Transverse colon (tissue), 4 donors: Measurements from ENCODE around the gene PLSCR2.

ENCODE experiments used
- EP300 ChIP-seq: sonication (generic); formaldehyde crosslinking; IDR thresholded peaks from one replicate; pipeline ENCODE4 v1.6.1; 2017; ENCODE audit warnings: antibody characterized with exemption, low read depth
- POLR2A ChIP-seq: fragments of 450-650 bp; IDR thresholded peaks from one replicate; pipeline ENCODE4 v1.6.1; 2016; ENCODE audit warnings: antibody characterized with exemption, mild to moderate bottlenecking, moderate library complexity
- POLR2AphosphoS5 ChIP-seq, 3 donors: sonication (generic); formaldehyde crosslinking; IDR thresholded peaks; one replicate each; pipeline ENCODE4 v1.6.1; 2016; ENCODE audit warnings: antibody characterized with exemption in 3 of 3
- TF ChIP-seq, protein P1 (sequence below), 5 experiments: fragments of 200-600 bp in 3 of 5; fragments of 450-650 bp in 2 of 5; sonication (generic) in 3 of 5; IDR thresholded peaks; 1 replicate in 2 of 5; 2 replicates in 3 of 5; pipeline ENCODE4 v1.5.1; 2016 to 2017; ENCODE audit warnings: antibody characterized with exemption in 5 of 5, inconsistent platforms in 3 of 5, mild to moderate bottlenecking in 2 of 5, moderate library complexity in 1 of 5

DNA sequence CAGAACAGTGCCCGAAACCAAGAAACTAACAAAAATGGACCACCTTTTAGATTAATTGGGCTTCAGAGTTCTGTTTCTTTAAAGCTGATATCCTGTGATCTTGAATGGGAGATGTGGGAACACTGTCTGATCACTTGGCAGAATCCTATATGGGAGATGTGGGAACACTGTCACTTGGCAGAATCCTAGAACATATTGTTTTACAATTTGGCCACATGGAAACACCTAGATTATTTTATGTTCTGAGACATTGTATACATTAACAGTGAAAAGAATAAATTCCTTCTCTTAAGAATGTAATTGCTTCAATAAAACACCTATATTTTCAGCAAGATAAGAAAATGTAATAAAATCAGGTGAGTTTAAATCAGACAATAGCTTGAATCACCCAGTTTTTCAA, 30.3 kb upstream of the PLSCR2 start:
- TF ChIP-seq, protein P1, sequence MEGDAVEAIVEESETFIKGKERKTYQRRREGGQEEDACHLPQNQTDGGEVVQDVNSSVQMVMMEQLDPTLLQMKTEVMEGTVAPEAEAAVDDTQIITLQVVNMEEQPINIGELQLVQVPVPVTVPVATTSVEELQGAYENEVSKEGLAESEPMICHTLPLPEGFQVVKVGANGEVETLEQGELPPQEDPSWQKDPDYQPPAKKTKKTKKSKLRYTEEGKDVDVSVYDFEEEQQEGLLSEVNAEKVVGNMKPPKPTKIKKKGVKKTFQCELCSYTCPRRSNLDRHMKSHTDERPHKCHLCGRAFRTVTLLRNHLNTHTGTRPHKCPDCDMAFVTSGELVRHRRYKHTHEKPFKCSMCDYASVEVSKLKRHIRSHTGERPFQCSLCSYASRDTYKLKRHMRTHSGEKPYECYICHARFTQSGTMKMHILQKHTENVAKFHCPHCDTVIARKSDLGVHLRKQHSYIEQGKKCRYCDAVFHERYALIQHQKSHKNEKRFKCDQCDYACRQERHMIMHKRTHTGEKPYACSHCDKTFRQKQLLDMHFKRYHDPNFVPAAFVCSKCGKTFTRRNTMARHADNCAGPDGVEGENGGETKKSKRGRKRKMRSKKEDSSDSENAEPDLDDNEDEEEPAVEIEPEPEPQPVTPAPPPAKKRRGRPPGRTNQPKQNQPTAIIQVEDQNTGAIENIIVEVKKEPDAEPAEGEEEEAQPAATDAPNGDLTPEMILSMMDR (IDR thresholded peaks at IDR 0.05): no peak
- no peak for TF ChIP-seq POLR2A
- peak in 1 of 3 donors; percentile 21 for TF ChIP-seq POLR2AphosphoS5 (IDR thresholded peaks at IDR 0.05)
- TF ChIP-seq EP300: no peak
